ENCODE results near the gene RAB20.

GRCh38 chr13:110474713-110475112 is 86.8 kb downstream of the RAB20 start:
- TF ChIP-seq EZH2phosphoT487 (IDR thresholded peaks at IDR 0.05; ENCODE audit: insufficient read depth, low read depth) (no peak), EZH2 (IDR thresholded peaks at IDR 0.05; ENCODE audit: insufficient read depth, poor library complexity, severe bottlenecking) (no peak)
